22Rv1 (cell line): ENCODE measurements around the gene KIAA0753.

ENCODE experiments used
- CTCF ChIP-seq: fragments of 450-650 bp; IDR thresholded peaks from 2 replicates; pipeline ENCODE4 v1.5.1; 2017; ENCODE audit warnings: mild to moderate bottlenecking
- ZFX ChIP-seq: fragments of 450-650 bp; IDR thresholded peaks from 2 replicates; pipeline ENCODE4 v1.6.1; 2017; ENCODE audit warnings: antibody characterized with exemption, borderline replicate concordance

- no peak for TF ChIP-seq CTCF
- TF ChIP-seq ZFX: no peak
Observed at GRCh38 chr17:6589266-6589946, 51.1 kb downstream of the KIAA0753 start.
